H9 (cell line): Measurements from ENCODE around the gene MORN3. TPM values are rescaled to one million over a fixed set of nuclear protein-coding genes. Genes with fewer than 3 reads are reported as not detected.

Experiments used
- DNase-seq: peaks from one replicate; pipeline ENCODE4 v3.0.0-alpha.2; 2017
- H2AFZ ChIP-seq: one replicate; pipeline ENCODE4 v1.6.1; 2013; ENCODE audit warnings: mild to moderate bottlenecking, low read length, control low read depth, moderate library complexity
- H2AK5ac ChIP-seq: 2 replicates; pipeline ENCODE4 v1.6.1; 2013; ENCODE audit warnings: low read length, control low read depth, mixed read lengths; ENCODE audit not compliant: insufficient read length
- H2BK120ac ChIP-seq: one replicate; pipeline ENCODE4 v1.6.1; 2013; ENCODE audit warnings: low read depth, mild to moderate bottlenecking, low read length, control low read depth, inconsistent platforms; ENCODE audit not compliant: poor library complexity, severe bottlenecking
- H2BK12ac ChIP-seq: 2 replicates; pipeline ENCODE4 v1.6.1; 2013; ENCODE audit warnings: low read length, control low read depth, mixed read lengths, low read depth; ENCODE audit not compliant: insufficient read length
- H2BK15ac ChIP-seq: 2 replicates; pipeline ENCODE4 v1.6.1; 2013; ENCODE audit warnings: low read depth, low read length, control low read depth
- H2BK20ac ChIP-seq: one replicate; pipeline ENCODE4 v1.6.1; 2013; ENCODE audit warnings: low read depth, mild to moderate bottlenecking, low read length, control low read depth, inconsistent platforms; ENCODE audit not compliant: poor library complexity, severe bottlenecking
- H2BK5ac ChIP-seq: 2 replicates; pipeline ENCODE4 v1.6.1; 2013; ENCODE audit warnings: low read length, control low read depth, mixed read lengths; ENCODE audit not compliant: insufficient read length
- H3K14ac ChIP-seq: 2 replicates; pipeline ENCODE4 v1.6.1; 2013; ENCODE audit warnings: low read length, control low read depth; ENCODE audit not compliant: insufficient read depth
- H3K18ac ChIP-seq: 2 replicates; pipeline ENCODE4 v1.6.1; 2013; ENCODE audit warnings: low read depth, mild to moderate bottlenecking, mixed read lengths, low read length, control low read depth; ENCODE audit not compliant: insufficient read length
- H3K23ac ChIP-seq: 2 replicates; pipeline ENCODE4 v1.6.1; 2013; ENCODE audit warnings: low read length, control low read depth, mixed read lengths, low read depth; ENCODE audit not compliant: insufficient read length
- H3K23me2 ChIP-seq: 2 replicates; pipeline ENCODE4 v1.6.1; 2013; ENCODE audit warnings: low read depth, mild to moderate bottlenecking, mixed read lengths, low read length, control low read depth; ENCODE audit not compliant: insufficient read length, poor library complexity, severe bottlenecking
- H3K27ac ChIP-seq: 2 replicates; pipeline ENCODE4 v1.5.1; 2013; ENCODE audit warnings: low read length, control low read depth, mixed read lengths, low read depth; ENCODE audit not compliant: insufficient read length
- H3K27me3 ChIP-seq: 2 replicates; pipeline ENCODE4 v1.6.1; 2013; ENCODE audit warnings: low read length, control low read depth, inconsistent platforms; ENCODE audit not compliant: insufficient read depth
- H3K4ac ChIP-seq: 2 replicates; pipeline ENCODE4 v1.6.1; 2013; ENCODE audit warnings: low read depth, mild to moderate bottlenecking, control low read depth, inconsistent platforms, low read length, moderate library complexity
- H3K4me1 ChIP-seq: 2 replicates; pipeline ENCODE4 v1.6.1; 2013; ENCODE audit warnings: low read length, control low read depth, inconsistent platforms; ENCODE audit not compliant: insufficient read depth
- H3K4me2 ChIP-seq: 2 replicates; pipeline ENCODE4 v1.6.1; 2013; ENCODE audit warnings: low read length, control low read depth, mixed read lengths; ENCODE audit not compliant: insufficient read length, insufficient read depth
- H3K56ac ChIP-seq: 2 replicates; pipeline ENCODE4 v1.6.1; 2013; ENCODE audit warnings: low read depth, mild to moderate bottlenecking, mixed read lengths, low read length, control low read depth; ENCODE audit not compliant: insufficient read length
- H3K79me1 ChIP-seq: 2 replicates; pipeline ENCODE4 v1.6.1; 2013; ENCODE audit warnings: low read depth, mild to moderate bottlenecking, moderate library complexity, low read length, control low read depth, inconsistent platforms; ENCODE audit not compliant: insufficient read depth, poor library complexity, severe bottlenecking
- H3K79me2 ChIP-seq: 2 replicates; pipeline ENCODE4 v1.6.1; 2013; ENCODE audit warnings: low read length, control low read depth, inconsistent platforms; ENCODE audit not compliant: insufficient read depth
- H3K9ac ChIP-seq: 2 replicates; pipeline ENCODE4 v1.6.1; 2013; ENCODE audit warnings: low read length, control low read depth, mixed read lengths; ENCODE audit not compliant: insufficient read length; ENCODE audit errors: extremely low read depth
- H3K9me3 ChIP-seq: one replicate; pipeline ENCODE4 v1.6.1; 2013; ENCODE audit warnings: low read depth, low read length, inconsistent platforms; ENCODE audit not compliant: control insufficient read depth
- H3T11ph ChIP-seq: one replicate; pipeline ENCODE4 v1.6.1; 2013; ENCODE audit warnings: mild to moderate bottlenecking, low read length, control low read depth, inconsistent platforms
- H4K20me1 ChIP-seq: one replicate; pipeline ENCODE4 v1.6.1; 2013; ENCODE audit not compliant: control insufficient read depth, insufficient read length, insufficient read depth
- H4K5ac ChIP-seq: 2 replicates; pipeline ENCODE4 v1.6.1; 2013; ENCODE audit warnings: low read depth, mild to moderate bottlenecking, mixed read lengths, low read length, control low read depth; ENCODE audit not compliant: insufficient read length
- H4K8ac ChIP-seq: replicated peaks from 2 replicates; pipeline ENCODE4 v1.6.1; 2013; ENCODE audit warnings: low read length, control low read depth, mixed read lengths, low read depth; ENCODE audit not compliant: insufficient read length
- H4K91ac ChIP-seq: 2 replicates; pipeline ENCODE4 v1.6.1; 2013; ENCODE audit warnings: low read depth, mild to moderate bottlenecking, moderate library complexity, mixed read lengths, low read length, control low read depth; ENCODE audit not compliant: insufficient read length
- H3K27ac Mint-ChIP-seq, 3 experiments: 2 replicates in 2 of 3; 3 replicates in 1 of 3; pipeline ENCODE4 v1.8.0; 2020 to 2021; ENCODE audit warnings: mixed read lengths in 3 of 3, mild to moderate bottlenecking in 1 of 3, moderate library complexity in 1 of 3
- H3K27me3 Mint-ChIP-seq: 2 replicates; pipeline ENCODE4 v1.8.0; 2021; ENCODE audit warnings: low read depth, mild to moderate bottlenecking, moderate library complexity, mixed read lengths
- H3K36me3 Mint-ChIP-seq, 3 experiments: 2 replicates in 2 of 3; 3 replicates in 1 of 3; pipeline ENCODE4 v1.8.0; 2020 to 2021; ENCODE audit warnings: low read depth in 3 of 3, mixed read lengths in 3 of 3; ENCODE audit not compliant: insufficient read depth in 1 of 3
- H3K4me1 Mint-ChIP-seq, 2 experiments: 2 replicates each; pipeline ENCODE4 v1.8.0; 2020; ENCODE audit warnings: mixed read lengths in 2 of 2
- H3K4me3 Mint-ChIP-seq, 2 experiments: 2 replicates in 1 of 2; 3 replicates in 1 of 2; pipeline ENCODE4 v1.8.0; 2020 to 2021; ENCODE audit warnings: mild to moderate bottlenecking in 2 of 2, mixed read lengths in 2 of 2, moderate library complexity in 1 of 2
- H3K9me3 Mint-ChIP-seq, 2 experiments: 2 replicates in 1 of 2; 3 replicates in 1 of 2; pipeline ENCODE4 v1.8.0; 2020; ENCODE audit warnings: mild to moderate bottlenecking in 2 of 2, mixed read lengths in 2 of 2, moderate library complexity in 1 of 2
- CTCF ChIP-seq: fragments of 200-600 bp; sonication (generic); conservative IDR thresholded peaks from 3 replicates; pipeline ENCODE4 v1.8.0; 2021; ENCODE audit warnings: antibody characterized with exemption, mild to moderate bottlenecking
- WGBS: extraction: QIAGEN DNeasy Blood & Tissue Kit; methylation state at CpG from one replicate; pipeline ENCODE4 v1.1.7; 2013; ENCODE audit warnings: missing lambda C conversion rate, low lambda C conversion rate, mixed read lengths; ENCODE audit not compliant: insufficient read length; ENCODE audit errors: extremely low coverage; 5-methylcytosine and 5-hydroxymethylcytosine counted together
- total RNA-seq: library from RNA; stranded (reverse); gene quantifications from 2 replicates; pipeline ENCODE4 v1.2.1, GENCODE V29; 2021

Gene MORN3
- total RNA-seq, 1 experiment from 2014 or later = 0.37 TPM

GRCh38 chr12:121614872-121615467 is 54.5 kb downstream of the MORN3 start:
- Histone ChIP-seq H3K4me2 (no peak overlapping the region), H3K9me3 (no peaks in the 10 kb centered on the region), H2BK120ac (no peak overlapping the region), H2BK12ac (no peak overlapping the region), H4K20me1 (no peaks in the 10 kb centered on the region), H2BK5ac (no peak overlapping the region), H2BK20ac (no peak overlapping the region), H3K79me1 (no peaks in the 10 kb centered on the region), H4K5ac (no peak overlapping the region), H3K27me3 (no peaks in the 10 kb centered on the region), H3K14ac (no peak overlapping the region), H3K56ac (no peak overlapping the region), H3K4me1 (peaks cover 5% of the 10 kb centered on the region), H2BK15ac (no peak overlapping the region), H3K23ac (no peak overlapping the region), H3K4ac (no peak overlapping the region), H4K91ac (no peak overlapping the region), H3K23me2 (no peaks in the 10 kb centered on the region), H3T11ph (no peak overlapping the region), H3K27ac (no peak overlapping the region), H4K8ac (no peak overlapping the region), H3K79me2 (no peaks in the 10 kb centered on the region), H2AK5ac (no peak overlapping the region), H2AFZ (no peak overlapping the region), H3K18ac (no peak overlapping the region), H3K9ac (no peak overlapping the region)
- H3K9me3 Mint-ChIP-seq = no peaks in the 10 kb centered on the region
- no peak for DNase-seq
- no peak for TF ChIP-seq CTCF
- no peaks in the 10 kb centered on the region for H3K36me3 Mint-ChIP-seq
- WGBS = no CpG with 5 or more reads among the region's 9 CpGs
- no peaks in the 10 kb centered on the region for H3K27me3 Mint-ChIP-seq
- peak overlapping the region in 1 of 2 experiments; percentile 14; a peak in 2 of 5 replicates for H3K4me3 Mint-ChIP-seq
- peaks cover 14 to 34% of the 10 kb centered on the region in 2 experiments for H3K4me1 Mint-ChIP-seq
- H3K27ac Mint-ChIP-seq = peak overlapping the region in 2 of 3 experiments; percentile 36 to 87; a peak in 3 of 7 replicates
